Right ventricle myocardium inferior (tissue), 1 donor: ENCODE measurements around the gene FKBP4. TPM values are rescaled to one million over a fixed set of nuclear protein-coding genes. Genes with fewer than 3 reads are reported as not detected.

Experiments used
- ATAC-seq: fragments of 200-7000 bp; cut with Tn5 transposase; one replicate; pipeline ENCODE4 v1.9.1; 2020; ENCODE audit warnings: mild to moderate bottlenecking, moderate library complexity
- DNase-seq: peaks from one replicate; pipeline ENCODE4 v3.0.0; 2021; ENCODE audit errors: missing footprints
- intact Hi-C: fragments of 100-400 bp; cut with DNase I; formaldehyde crosslinking; loops from one replicate; pipeline ENCODE4 v1.11.0; 2022
- total RNA-seq: library from RNA; stranded (reverse); fragmentation: NEBNext Ultra II Directional; extraction: Animal tissue kit (Norgen Biotek cat#: 25700); gene quantifications from one replicate; pipeline ENCODE4 v1.2.1, GENCODE V29; 2021
- donor health status: DM: no; HTN: yes; CAD: no; lungs with severe emphysema.

FKBP4 gene
- total RNA-seq, 1 donor from 2014 or later, result 64.1 TPM

GRCh38 chr12:2773199-2773875 is 21.4 kb upstream of the FKBP4 start:
- DNase-seq (no peak), ATAC-seq (no peak)
- intact Hi-C loops, result no loop called here

- peak; percentile 81 for DNase-seq
- intact Hi-C loops, result no loop called here
- peak; percentile 79 for ATAC-seq
These were observed 19.3 kb upstream of the FKBP4 start for GRCh38 chr12:2775431-2775830.

- no peak for DNase-seq
- intact Hi-C loops, result no loop called here
- no peak for ATAC-seq
These were observed 18.5 kb upstream of the FKBP4 start for GRCh38 chr12:2776129-2776806.

- DNase-seq (no peak), ATAC-seq (no peak)
- intact Hi-C loops, result no loop called here
These were observed 15.5 kb upstream of the FKBP4 start for GRCh38 chr12:2779281-2779680.

DNA sequence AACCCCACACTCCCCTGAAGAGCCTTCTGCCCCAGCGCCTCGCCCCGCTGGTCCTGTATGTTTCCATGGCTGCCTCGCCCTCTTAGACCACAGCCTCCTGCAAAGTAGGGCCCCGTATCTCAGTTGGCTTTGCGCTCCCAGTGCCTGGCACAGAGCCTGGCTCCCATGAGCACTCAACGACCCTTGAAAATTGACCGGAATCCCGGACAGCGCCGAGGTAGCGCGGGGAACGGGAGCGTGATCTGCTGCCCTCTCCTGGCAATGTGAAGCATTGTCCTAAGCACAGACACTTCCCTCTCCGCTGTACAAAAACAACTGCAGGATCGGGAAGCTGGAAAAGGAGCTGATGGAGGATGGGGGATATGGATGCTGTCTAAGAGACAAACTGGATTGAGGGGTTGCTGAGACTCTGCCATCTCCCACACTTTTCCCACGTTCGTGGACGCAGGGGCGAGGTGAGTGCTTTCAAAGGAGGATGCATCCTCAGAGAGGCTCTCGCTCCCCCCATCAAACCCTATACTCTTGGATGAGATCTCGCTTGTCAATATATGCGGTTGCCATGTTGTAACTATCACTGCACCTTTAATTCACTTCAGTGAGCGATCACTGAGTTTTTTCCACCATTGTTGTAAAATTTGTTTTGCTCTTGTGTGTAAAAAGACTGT is 10.7 kb upstream of the FKBP4 start:
- ATAC-seq (peak; percentile 96), DNase-seq (peak; percentile 85)
- intact Hi-C loops, result loop anchor here (1.0 kb wide), 1 partner anchor 44 kb away; no protein-coding TSS in a partner anchor

DNA sequence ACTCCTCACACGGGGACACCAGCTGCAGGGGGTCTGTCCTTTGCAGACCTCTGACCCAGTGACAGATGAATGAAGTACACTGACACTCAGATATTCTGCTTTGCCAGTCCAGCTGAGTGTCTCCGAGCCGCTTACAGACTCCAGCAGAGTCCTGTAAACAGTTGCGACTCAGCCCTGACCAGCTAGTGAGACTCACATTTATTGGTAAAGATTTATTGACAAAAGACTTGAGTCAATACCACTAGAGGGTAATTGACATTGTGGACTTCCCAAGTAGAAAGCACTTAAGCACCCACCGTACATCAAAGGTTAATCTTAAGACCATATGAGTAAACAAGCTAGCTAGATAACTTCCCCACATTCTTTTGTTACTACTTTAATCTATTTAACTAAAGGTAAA is 9.8 kb upstream of the FKBP4 start:
- DNase-seq (no peak), ATAC-seq (no peak)
- intact Hi-C loops, result no loop called here

GRCh38 chr12:2791089-2791488 is 3.7 kb upstream of the FKBP4 start:
- DNase-seq, result no peak
- intact Hi-C loops, result loop anchor here (10.0 kb wide), 1 partner anchor 996 kb away; no protein-coding TSS in a partner anchor
- ATAC-seq, result no peak

GRCh38 chr12:2792671-2793500 is 1.9 kb upstream of the FKBP4 start:
- DNase-seq (no peak), ATAC-seq (no peak)
- intact Hi-C loops, result loop anchor here (10.0 kb wide), 1 partner anchor 998 kb away; no protein-coding TSS in a partner anchor

DNA sequence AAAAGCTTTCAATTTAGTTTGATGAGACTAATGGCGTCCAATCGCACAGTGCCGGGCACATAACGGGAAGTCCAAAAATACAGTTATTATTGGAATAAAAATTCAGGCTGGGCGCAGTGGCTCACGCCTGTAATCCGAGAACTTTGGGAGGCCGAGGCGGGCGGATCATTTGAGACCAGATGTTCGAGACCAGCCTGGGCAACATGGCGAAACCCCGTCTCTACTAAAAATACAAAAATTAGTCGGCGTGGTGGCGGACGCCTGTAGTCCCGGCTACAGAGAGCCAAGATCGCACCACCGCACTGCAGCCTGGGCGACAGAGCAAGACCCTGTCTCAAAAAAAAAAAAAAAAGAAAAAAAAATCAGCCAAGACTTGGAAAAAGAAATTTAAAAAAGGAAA is 1.2 kb upstream of the FKBP4 start:
- DNase-seq, result no peak
- intact Hi-C loops, result loop anchor here (10.0 kb wide), 1 partner anchor 999 kb away; no protein-coding TSS in a partner anchor
- no peak for ATAC-seq

- ATAC-seq (peak; percentile 19), DNase-seq (peak; percentile 72)
- intact Hi-C loops, result loop anchor here (10.0 kb wide), 1 partner anchor 999 kb away; no protein-coding TSS in a partner anchor
These were observed 507 bp upstream of the FKBP4 start for GRCh38 chr12:2794191-2794735.

DNA sequence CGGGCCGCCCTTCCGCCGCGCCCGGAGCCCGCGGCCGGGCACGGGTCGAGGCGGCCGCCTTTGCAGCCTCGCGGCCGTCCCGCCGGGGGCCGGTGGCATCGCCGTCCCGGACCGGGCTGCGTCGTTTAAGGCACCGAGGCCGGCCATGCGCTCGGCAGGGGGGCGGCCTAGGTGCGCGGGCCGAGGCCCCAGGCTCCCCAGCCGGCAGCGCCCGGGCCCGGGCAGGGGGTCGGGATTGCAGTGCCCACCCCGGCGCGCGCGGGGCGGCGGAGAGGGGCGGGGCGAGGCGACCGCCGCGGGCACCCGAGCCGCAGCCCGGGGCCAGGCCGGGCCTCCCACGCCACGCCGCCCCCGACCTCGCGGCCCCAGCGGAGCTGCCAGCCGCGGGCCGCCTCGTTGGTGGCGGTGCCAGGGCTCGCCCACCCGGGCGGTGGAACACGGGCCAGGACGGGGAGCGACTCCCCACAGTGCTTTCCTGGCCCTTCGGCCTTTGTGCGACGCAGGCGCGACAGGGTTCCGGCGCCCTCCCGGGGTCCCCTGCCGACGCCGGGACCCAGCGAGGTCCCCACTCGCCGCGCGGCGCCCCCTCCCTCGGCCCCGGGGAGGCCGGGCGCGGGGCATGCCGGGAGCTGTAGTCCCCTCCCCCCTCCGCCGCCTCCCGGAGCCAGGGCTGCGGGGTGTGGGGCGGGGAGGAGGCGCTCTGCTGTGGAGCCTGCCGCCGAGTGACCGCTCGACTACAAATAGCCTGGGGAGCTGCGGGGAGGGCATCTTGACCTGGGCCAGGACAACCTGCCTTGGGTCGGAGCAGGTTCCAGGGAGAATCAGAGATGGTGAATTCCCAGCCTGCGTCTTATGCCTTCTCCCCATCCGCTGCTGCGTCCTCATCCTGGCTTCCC is 769 bp downstream of the FKBP4 start:
- DNase-seq (peak; percentile 91), ATAC-seq (peak; percentile 90)
- intact Hi-C loops, result loop anchor here (1.0 to 10.0 kb wide), 2 partner anchors 17 to 1001 kb away; partner anchors contain the start of gene ITFG2

DNA sequence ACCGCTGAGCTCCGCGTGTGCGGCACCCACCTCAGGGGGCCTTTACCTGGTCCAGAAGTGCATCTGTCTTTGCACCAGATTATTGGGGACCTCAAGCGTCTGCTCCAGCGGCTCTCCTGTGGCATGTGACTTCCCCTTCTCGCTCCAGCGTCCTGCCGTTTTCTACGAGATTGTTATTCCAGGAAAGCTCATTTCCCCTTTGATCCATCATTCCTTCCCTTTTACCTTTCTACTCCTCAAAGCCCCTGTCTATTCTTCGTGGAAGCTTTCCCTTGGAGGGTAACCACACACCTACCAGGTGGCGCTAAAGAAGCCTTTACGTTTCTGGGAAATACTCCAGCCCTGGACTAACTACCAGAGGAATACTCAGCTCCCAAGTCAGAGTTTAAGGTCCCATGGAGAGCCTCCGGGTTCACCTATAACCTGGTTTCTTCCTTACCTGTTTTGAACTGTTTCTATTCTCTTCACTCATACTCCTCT is 1.5 kb downstream of the FKBP4 start:
- no peak for DNase-seq
- intact Hi-C loops, result loop anchor here (10.0 kb wide), 1 partner anchor 1001 kb away; no protein-coding TSS in a partner anchor
- no peak for ATAC-seq

- no peak for ATAC-seq
- DNase-seq, result no peak
- intact Hi-C loops, result loop anchor here (10.0 kb wide), 1 partner anchor 1003 kb away; no protein-coding TSS in a partner anchor
These were observed 3.1 kb downstream of the FKBP4 start for GRCh38 chr12:2797721-2798418.

- intact Hi-C loops, result no loop called here
- DNase-seq (no peak), ATAC-seq (no peak)
These were observed 5.3 kb downstream of the FKBP4 start for GRCh38 chr12:2800046-2800570.

- no peak for DNase-seq
- intact Hi-C loops, result no loop called here
These were observed 6.4 kb downstream of the FKBP4 start for GRCh38 chr12:2801044-2801783.

More at GRCh38 chr12:2801044-2801783, 6.4 kb downstream of the FKBP4 start:
- no peak for ATAC-seq
